ENCODE measurements around the gene GRID1.

- TF ChIP-seq CTCF (conservative IDR thresholded peaks at IDR 0.05; ENCODE audit: low read depth, low read length) = no peak
- TF ChIP-seq EZH2phosphoT487 (IDR thresholded peaks at IDR 0.05; ENCODE audit: borderline replicate concordance, low read length) = no peak
- no peak for TF ChIP-seq EZH2 (IDR thresholded peaks at IDR 0.05; ENCODE audit: low read length, unreplicated experiment)
Measured at GRCh38 chr10:86177537-86178155, 188.9 kb downstream of the GRID1 start.

Data from PC-3 (cell line).